NCI-H526 treated with DMSO at 0.1 percent for 48 hours (cell line): ENCODE data around the gene MAP2K5.

ENCODE experiments used
- DNase-seq: peaks from one replicate; lab custom pipeline; 2025; lab: John Stamatoyannopoulos, UW

MAP2K5 gene

DNA sequence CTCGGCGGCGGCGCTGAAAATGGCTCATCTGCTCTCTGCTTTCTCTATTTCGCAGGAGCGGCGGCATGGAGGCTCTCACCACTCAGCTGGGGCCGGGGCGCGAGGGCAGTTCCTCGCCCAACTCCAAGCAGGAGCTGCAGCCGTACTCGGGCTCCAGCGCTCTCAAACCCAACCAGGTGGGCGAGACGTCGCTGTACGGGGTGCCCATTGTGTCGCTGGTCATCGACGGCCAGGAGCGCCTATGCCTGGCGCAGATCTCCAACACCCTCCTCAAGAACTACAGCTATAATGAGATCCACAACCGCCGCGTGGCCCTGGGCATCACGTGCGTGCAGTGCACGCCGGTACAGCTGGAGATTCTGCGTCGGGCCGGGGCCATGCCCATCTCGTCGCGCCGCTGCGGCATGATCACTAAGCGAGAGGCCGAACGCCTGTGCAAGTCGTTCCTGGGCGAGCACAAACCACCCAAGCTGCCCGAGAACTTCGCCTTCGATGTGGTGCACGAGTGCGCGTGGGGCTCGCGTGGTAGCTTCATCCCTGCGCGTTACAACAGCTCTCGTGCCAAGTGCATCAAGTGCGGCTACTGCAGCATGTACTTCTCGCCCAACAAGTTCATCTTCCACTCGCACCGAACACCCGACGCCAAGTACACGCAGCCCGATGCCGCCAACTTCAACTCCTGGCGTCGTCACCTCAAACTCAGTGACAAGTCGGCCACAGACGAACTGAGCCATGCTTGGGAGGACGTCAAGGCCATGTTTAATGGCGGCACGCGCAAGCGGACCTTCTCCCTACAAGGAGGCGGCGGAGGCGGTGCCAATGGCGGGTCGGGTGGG lies 283.6 kb downstream of the MAP2K5 start:
- DNase-seq = no peak

DNA sequence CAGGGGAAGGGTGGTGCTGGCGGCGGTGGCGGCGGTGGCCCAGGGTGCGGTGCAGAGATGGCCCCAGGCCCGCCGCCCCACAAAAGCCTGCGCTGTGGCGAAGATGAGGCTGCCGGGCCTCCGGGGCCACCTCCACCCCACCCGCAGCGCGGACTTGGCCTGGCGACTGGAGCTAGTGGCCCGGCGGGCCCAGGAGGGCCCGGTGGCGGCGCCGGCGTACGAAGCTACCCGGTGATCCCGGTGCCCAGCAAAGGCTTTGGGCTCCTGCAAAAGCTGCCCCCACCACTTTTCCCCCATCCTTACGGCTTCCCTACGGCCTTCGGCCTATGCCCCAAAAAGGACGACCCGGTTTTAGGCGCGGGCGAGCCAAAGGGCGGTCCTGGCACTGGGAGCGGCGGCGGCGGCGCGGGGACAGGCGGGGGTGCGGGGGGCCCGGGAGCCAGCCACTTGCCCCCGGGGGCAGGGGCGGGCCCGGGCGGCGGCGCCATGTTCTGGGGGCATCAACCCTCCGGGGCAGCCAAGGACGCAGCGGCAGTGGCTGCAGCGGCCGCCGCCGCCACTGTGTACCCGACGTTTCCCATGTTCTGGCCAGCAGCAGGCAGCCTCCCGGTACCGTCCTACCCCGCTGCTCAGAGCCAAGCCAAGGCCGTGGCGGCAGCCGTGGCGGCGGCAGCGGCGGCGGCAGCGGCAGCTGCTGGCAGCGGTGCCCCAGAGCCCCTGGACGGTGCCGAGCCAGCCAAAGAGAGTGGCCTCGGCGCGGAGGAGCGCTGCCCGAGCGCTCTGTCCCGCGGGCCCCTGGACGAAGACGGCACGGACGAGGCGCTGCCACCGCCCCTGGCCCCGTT lies 284.4 kb downstream of the MAP2K5 start:
- no peak for DNase-seq

GRCh38 chr15:67827562-67828277 lies 285.2 kb downstream of the MAP2K5 start:
- no peak for DNase-seq

GRCh38 chr15:67828278-67828968 lies 285.9 kb downstream of the MAP2K5 start:
- no peak for DNase-seq

GRCh38 chr15:67828969-67829646 lies 286.6 kb downstream of the MAP2K5 start:
- no peak for DNase-seq

- DNase-seq = no peak
These were observed 287.4 kb downstream of the MAP2K5 start for GRCh38 chr15:67829647-67830504.

DNA sequence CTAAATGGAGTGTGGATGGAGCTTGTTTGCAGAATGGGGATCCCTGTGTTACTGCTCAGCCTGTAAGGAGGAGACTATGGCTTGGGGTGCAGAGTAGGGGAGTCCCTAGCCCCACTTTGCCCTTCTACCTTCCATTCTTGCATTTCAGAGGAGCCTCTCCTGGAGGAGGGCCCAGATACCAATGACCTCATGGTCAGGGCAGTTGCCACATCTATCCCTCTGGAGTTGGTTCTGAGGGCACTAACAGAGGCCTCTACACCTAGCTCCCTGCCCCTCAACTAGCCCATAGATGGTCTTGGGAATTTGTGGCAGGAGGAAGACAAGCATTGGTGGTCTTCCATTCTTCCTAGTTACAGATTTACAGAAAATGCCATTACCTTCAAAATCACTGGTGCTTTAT lies 288.9 kb downstream of the MAP2K5 start:
- no peak for DNase-seq

DNA sequence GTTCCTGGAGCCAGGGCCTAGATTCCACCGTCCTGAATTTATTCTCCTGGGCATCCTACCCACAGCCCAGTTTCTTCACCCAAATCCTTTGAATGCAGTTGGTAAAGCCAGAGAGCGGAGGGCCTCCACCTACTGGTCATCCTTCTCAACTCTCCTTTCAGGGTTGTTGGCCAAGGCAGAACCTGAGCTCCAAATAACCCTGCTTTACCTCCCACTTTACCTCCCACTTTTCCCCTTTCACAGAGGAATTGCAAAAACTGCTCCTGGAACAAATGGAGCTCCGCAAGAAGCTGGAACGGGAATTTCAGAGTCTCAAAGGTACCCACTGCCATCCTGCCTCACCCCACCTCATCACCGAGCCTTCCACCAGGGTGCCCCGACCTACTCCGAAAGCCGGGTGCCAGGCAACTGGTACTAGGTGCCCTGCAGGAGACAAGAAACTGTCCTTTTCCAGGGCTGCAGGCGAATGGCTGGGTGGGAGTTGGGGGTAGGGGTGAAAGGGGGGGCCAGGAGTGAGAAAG lies 289.6 kb downstream of the MAP2K5 start:
- DNase-seq = no peak

DNA sequence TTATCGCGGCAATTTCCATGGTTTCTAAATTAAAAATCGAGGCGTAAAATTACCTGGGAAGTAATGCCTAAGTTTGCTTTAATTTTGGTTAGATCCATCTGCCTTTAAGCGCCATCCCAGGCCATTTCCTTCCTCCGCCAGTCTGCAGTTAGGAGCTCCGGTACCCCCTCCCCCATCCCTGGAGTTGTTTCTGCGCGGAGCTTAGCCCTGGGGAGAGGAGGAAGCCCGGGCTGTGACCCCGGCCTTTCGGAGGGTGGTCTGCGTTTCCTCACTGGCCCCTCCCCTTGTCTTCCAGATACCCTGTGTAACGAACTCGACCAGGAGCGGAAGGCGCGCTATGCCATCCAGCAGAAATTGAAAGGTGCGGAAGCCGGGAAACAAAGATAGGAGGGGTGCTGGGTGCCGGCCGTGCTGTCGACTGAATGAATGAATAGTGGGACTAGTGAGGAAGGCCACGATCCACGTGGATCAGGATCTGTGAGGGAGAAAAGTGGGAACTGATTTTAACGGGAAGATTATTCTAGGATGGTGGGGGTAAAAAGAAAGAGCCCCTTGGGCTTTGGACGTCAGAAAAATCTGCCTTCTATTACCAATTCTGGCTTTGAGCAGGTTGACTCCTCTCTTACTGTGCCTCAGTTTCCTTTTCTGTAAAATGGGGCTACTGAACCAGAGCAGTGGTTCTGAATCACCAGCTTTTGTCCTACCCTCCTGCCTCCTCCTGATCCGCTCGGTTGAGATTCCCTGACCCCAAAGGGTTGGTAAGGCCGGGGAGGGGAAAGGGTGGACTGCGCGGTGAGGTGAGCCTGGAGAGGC lies 290.6 kb downstream of the MAP2K5 start:
- DNase-seq = no peak

DNA sequence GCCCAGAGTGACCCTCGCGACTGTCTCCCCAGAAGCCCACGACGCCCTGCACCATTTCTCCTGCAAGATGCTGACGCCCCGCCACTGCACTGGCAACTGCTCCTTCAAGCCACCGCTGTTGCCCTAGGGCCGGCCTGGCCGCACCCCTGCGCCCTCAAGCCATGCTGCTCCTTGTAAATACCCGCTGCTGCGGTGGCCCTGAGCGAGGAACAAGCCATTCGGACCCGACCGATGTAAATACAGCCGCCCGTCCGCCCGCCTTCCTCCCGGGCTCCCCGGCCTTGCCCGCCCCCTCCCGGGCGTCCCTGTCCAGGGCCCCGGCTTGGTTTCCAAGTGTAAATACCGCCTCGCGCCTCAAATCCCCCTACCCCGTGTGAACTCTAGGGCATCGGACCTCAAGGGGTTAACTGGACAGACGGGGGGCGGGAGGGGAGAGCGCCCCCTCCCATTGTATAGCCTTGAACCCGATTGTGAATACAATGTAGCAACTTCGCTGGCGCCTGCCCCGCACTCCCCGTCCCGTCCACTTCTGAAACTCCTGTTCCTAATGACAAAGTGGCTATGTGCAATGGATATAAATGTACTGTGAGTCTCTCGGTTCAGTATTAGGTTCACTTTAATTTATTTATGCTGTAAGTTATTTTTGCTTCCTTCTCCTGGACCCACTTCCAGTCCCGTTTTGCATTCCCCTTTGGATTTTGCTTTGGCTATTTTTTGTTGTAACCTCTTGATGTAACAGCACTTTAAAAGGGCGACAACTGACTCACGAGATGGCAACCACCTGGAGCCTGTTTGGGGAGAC lies 291.4 kb downstream of the MAP2K5 start:
- DNase-seq = no peak

- DNase-seq = no peak
These were observed 292.2 kb downstream of the MAP2K5 start for GRCh38 chr15:67834581-67835296.

DNA sequence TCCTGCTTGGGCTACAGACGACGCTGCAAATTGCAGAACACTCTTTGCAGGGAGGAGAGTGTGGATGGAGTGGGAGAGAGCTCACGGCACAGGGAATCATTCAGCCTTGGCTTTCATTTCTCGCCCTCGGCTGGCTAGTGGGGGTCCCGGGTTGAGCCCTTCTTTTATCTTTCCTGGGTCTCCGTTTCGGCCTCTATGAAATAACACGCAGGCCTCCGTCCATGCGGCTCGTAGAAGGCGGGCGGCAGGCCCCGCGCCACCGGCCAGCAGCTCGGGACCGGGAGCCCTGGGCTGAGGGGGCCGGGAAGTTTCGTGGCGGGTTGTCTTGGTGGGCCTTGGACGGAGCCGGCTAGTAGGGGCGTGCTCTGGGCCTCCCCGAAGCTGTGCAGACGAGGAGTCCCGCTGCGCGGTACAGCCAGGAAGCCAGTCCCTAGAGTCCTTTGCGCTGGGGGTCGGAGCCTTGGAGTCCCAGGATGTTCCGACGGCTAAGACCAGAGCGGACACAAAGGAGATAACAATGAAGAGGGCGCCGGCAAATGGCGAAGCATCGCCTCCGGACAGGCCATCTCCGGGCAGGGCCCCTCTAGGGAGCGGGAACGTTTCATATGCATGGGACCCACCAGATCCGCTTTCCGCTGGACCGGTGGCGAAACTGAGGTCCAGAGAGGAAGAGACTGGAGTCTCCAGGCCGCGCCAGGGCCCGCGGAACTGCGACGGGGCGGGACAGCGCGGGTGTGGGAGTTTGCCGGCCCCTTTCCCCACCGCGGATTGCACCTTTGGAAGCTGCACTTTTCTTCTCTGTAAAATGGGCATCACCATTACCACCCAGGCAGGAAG lies 293.0 kb downstream of the MAP2K5 start:
- DNase-seq = no peak

DNA sequence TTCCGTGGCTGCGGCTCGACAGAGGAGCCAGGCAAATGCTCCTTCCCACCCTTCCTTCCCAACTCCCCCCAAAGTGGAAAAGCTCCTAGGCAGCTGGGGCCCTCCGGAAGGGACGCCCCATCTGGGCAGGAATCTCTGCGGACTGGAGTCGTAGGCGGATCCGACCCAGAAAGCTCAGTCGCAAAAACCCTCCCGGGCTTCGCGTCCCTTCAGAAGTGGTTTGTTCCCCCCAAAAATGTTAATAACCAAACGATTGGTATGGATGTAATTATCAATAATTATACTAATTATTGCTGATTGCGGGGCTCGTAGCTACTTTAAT lies 293.6 kb downstream of the MAP2K5 start:
- no peak for DNase-seq

- DNase-seq = no peak
These were observed 294.0 kb downstream of the MAP2K5 start for GRCh38 chr15:67836477-67836876.

GRCh38 chr15:67836955-67837354 lies 294.5 kb downstream of the MAP2K5 start:
- DNase-seq = no peak

GRCh38 chr15:67838789-67839332 lies 296.4 kb downstream of the MAP2K5 start:
- no peak for DNase-seq

DNA sequence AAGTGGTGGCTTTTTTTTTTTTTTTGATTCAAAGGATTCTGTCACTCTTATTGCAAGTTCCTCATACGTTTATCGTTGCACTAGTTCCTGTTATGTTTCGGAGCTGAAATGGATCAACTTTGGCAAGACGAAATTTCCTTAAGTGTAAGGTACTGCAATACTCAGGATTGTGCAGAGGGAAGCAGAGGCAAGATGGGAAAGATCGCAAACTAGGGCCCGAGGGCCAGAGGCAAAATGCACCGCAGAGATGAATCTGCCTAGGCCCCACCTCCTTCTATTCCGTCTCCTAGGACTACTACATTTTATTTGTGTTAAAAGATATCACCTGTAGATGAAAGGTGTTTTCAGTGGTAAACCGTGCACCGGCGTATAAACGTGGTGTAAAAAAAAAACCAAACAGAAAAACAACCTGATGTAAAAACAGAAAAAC lies 297.0 kb downstream of the MAP2K5 start:
- DNase-seq = peak; percentile 93
